Peyer's patch (tissue), 4 donors: ENCODE results near the gene SMARCA2.

Experiments
- POLR2A ChIP-seq, 2 donors: fragments of 450-650 bp; IDR thresholded peaks; one replicate each; pipeline ENCODE4 v1.5.1; 2017; ENCODE audit warnings: antibody characterized with exemption in 2 of 2, mild to moderate bottlenecking in 2 of 2, moderate library complexity in 2 of 2
- TF ChIP-seq, protein P1 (sequence below), 6 experiments: fragments of 450-650 bp in 4 of 6; fragments of 200-600 bp in 2 of 6; sonication (generic) in 1 of 6; IDR thresholded peaks; one replicate each; pipeline ENCODE4 v1.5.1; 2017 to 2019; ENCODE audit warnings: antibody characterized with exemption in 6 of 6, mild to moderate bottlenecking in 3 of 6, moderate library complexity in 1 of 6

DNA sequence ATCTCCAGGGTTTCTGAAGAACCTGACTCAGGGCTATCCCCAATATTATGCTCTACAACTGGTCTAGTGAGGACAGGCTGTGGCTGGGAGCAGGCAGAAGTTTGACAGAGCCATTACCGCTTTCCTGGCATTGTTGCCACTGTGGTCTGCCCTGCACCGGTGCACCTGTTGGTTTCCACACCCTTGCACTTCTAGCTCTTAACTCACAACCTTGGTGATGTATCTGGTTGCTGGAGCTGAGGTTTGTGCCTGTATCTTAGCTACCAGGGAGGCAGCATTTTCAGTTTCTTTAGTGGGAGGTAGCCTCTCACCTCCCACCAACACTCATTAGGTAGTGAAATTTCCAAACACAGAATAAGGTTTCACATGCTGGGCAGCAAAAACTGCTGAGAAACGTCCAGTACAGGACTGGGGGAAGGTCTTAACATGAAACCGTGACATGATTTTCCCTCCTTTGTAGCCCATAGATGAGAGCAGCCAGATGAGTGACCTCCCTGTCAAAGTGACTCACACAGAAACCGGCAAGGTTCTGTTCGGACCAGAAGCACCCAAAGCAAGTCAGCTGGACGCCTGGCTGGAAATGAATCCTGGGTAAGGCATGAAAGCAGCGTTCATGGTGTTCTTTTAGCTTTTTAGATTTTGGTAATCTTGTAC lies 57.7 kb downstream of the SMARCA2 start:
- TF ChIP-seq POLR2A (IDR thresholded peaks at IDR 0.05): no peak
- TF ChIP-seq, protein P1, sequence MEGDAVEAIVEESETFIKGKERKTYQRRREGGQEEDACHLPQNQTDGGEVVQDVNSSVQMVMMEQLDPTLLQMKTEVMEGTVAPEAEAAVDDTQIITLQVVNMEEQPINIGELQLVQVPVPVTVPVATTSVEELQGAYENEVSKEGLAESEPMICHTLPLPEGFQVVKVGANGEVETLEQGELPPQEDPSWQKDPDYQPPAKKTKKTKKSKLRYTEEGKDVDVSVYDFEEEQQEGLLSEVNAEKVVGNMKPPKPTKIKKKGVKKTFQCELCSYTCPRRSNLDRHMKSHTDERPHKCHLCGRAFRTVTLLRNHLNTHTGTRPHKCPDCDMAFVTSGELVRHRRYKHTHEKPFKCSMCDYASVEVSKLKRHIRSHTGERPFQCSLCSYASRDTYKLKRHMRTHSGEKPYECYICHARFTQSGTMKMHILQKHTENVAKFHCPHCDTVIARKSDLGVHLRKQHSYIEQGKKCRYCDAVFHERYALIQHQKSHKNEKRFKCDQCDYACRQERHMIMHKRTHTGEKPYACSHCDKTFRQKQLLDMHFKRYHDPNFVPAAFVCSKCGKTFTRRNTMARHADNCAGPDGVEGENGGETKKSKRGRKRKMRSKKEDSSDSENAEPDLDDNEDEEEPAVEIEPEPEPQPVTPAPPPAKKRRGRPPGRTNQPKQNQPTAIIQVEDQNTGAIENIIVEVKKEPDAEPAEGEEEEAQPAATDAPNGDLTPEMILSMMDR (IDR thresholded peaks at IDR 0.05): no peak
